Ascending aorta (tissue), 2 donors: ENCODE measurements around the gene CDK5RAP1. TPM values are rescaled to one million over a fixed set of nuclear protein-coding genes. Genes with fewer than 3 reads are reported as not detected.
"Not testable (repeated sequence)": the region's sequence is repeated elsewhere in the genome, so short reads cannot be mapped to it uniquely, and the experiment has no call there.

Experiments used
- DNase-seq, 2 donors: peaks; one replicate each; pipeline ENCODE4 v3.0.0-alpha.2; 2019; ENCODE audit warnings: low spot score in 2 of 2
- H3K27ac ChIP-seq, 2 donors: fragments of 200-600 bp; sonication (generic); one replicate each; pipeline ENCODE4 v1.5.1; 2016 to 2017; ENCODE audit warnings: mild to moderate bottlenecking in 1 of 2
- H3K27me3 ChIP-seq: fragments of 200-600 bp; sonication (generic); one replicate; pipeline ENCODE4 v1.5.1; 2017
- H3K36me3 ChIP-seq, 2 donors: fragments of 200-600 bp; sonication (generic); one replicate each; pipeline ENCODE4 v1.5.1; 2016
- H3K4me1 ChIP-seq, 2 donors: fragments of 200-600 bp; sonication (generic); one replicate each; pipeline ENCODE4 v1.5.1; 2016 to 2017; ENCODE audit warnings: mild to moderate bottlenecking in 1 of 2
- H3K4me3 ChIP-seq, 2 donors: fragments of 200-600 bp; sonication (generic); one replicate each; pipeline ENCODE4 v1.5.1; 2016 to 2017; ENCODE audit warnings: mild to moderate bottlenecking in 1 of 2
- H3K9me3 ChIP-seq, 2 donors: fragments of 200-600 bp; sonication (generic); one replicate each; pipeline ENCODE4 v1.5.1; 2016
- intact Hi-C: fragments of 100-400 bp; cut with DNase I; formaldehyde crosslinking; loops from one replicate; pipeline ENCODE4 v1.15.1; 2023
- total RNA-seq: library from RNA; depleted of rRNA; stranded (reverse); fragments of >200 nt; gene quantifications from one replicate; pipeline ENCODE4 v1.1.0, GENCODE V29; 2016
- TF ChIP-seq, protein P1 (sequence below), 3 experiments: fragments of 200-600 bp in 2 of 3; fragments of 450-650 bp in 1 of 3; sonication (generic) in 2 of 3; IDR thresholded peaks; one replicate each; pipeline ENCODE4 v1.5.1; 2016 to 2019; ENCODE audit warnings: antibody characterized with exemption in 3 of 3, mild to moderate bottlenecking in 1 of 3, moderate library complexity in 1 of 3

Gene CDK5RAP1
- total RNA-seq, 1 donor from 2014 or later, result 42.8 TPM

- TF ChIP-seq, protein P1, sequence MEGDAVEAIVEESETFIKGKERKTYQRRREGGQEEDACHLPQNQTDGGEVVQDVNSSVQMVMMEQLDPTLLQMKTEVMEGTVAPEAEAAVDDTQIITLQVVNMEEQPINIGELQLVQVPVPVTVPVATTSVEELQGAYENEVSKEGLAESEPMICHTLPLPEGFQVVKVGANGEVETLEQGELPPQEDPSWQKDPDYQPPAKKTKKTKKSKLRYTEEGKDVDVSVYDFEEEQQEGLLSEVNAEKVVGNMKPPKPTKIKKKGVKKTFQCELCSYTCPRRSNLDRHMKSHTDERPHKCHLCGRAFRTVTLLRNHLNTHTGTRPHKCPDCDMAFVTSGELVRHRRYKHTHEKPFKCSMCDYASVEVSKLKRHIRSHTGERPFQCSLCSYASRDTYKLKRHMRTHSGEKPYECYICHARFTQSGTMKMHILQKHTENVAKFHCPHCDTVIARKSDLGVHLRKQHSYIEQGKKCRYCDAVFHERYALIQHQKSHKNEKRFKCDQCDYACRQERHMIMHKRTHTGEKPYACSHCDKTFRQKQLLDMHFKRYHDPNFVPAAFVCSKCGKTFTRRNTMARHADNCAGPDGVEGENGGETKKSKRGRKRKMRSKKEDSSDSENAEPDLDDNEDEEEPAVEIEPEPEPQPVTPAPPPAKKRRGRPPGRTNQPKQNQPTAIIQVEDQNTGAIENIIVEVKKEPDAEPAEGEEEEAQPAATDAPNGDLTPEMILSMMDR (IDR thresholded peaks at IDR 0.05), result no peak
- peak; percentile 87 to 97 for DNase-seq
- no peaks in the 10 kb centered on the region for H3K9me3 ChIP-seq
- peak within 1 kb of the TSS; percentile 78 to 85 for H3K4me3 ChIP-seq
- no peaks in the 10 kb centered on the region for H3K27me3 ChIP-seq
- peak within 1 kb of the TSS; percentile 85 to 91 for H3K27ac ChIP-seq
- intact Hi-C loops, result loop anchor here (1.0 to 10.0 kb wide), 5 partner anchors 20 to 671 kb away; partner anchors contain the start of genes ACTL10, CDK5RAP1 and EIF2S2
- H3K4me1 ChIP-seq, result peaks cover 9 to 23% of the 10 kb centered on the region in 2 donors
- no peaks in the 10 kb centered on the region for H3K36me3 ChIP-seq
These were observed 42.4 kb upstream of the CDK5RAP1 start, which contains the start of gene SNTA1 for GRCh38 chr20:33443512-33444239. Gene SNTA1, minus strand, starts transcription at chr20:33443763. Its CDS starts 143 bp downstream, at chr20:33443620.

- Histone ChIP-seq H3K27ac (peak overlapping the region; percentile 85 to 91), H3K36me3 (no peaks in the 10 kb centered on the region), H3K4me3 (peak overlapping the region; percentile 78 to 85), H3K27me3 (no peaks in the 10 kb centered on the region), H3K9me3 (no peaks in the 10 kb centered on the region), H3K4me1 (peaks cover 9 to 23% of the 10 kb centered on the region in 2 donors)
- TF ChIP-seq, protein P1 (IDR thresholded peaks at IDR 0.05), result peak in 1 of 3 experiments; percentile 8
- peak in 1 of 2 donors; percentile 71 for DNase-seq
- intact Hi-C loops, result loop anchor here (1.0 to 10.0 kb wide), 5 partner anchors 20 to 672 kb away; partner anchors contain the start of genes ACTL10, CDK5RAP1 and EIF2S2
These were observed 41.7 kb upstream of the CDK5RAP1 start for GRCh38 chr20:33443006-33443511.

GRCh38 chr20:33442136-33443005 lies 41.1 kb upstream of the CDK5RAP1 start:
- Histone ChIP-seq H3K4me1 (peaks cover 14 to 29% of the 10 kb centered on the region in 2 donors), H3K27me3 (no peaks in the 10 kb centered on the region), H3K36me3 (no peaks in the 10 kb centered on the region), H3K27ac (peak overlapping the region; percentile 85 to 91), H3K9me3 (no peaks in the 10 kb centered on the region), H3K4me3 (peak overlapping the region; percentile 78 to 85)
- intact Hi-C loops, result loop anchor here (1.0 to 10.0 kb wide), 5 partner anchors 19 to 672 kb away; partner anchors contain the start of genes ACTL10, CDK5RAP1 and EIF2S2
- TF ChIP-seq, protein P1 (IDR thresholded peaks at IDR 0.05), result no peak
- no peak for DNase-seq

DNA sequence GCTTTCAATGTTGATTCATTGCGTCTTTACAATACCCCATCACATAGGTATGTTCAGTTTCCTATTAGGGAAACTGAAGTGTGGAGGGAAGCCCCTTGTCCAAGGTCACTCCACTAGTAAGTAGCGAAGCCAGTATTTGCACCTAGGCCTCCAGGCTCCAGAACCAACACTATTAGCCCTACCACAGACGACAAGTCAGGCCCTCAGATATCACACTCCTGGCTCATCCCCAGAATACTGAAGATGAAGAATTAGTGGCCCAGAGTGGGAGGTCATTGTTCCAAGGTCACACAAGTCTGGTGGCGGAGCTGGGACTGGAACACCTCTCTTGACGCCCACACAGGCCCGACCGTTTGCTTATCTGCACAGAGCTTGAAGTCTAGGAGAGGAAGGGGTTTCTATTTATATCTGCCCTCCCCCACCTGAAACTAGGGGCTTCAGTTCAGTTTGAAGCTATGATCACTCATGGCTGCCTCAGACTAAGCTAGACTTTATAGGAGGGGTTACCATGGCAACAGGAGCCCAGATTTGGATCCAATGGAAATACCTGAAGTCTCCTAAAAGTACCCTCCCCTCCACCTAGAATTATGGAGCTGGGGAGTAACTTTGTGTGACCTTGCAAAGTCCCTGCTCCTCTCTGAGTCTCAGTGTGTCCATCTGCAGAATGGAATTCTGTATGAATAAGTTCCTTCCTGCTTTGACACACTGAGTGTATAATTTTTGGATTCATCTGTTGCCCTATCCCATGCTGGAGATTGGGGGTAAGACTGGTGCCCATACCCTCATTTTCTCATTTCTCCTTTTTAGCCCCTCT lies 40.0 kb upstream of the CDK5RAP1 start:
- Histone ChIP-seq H3K9me3 (no peaks in the 10 kb centered on the region), H3K4me1 (peaks cover 14 to 33% of the 10 kb centered on the region in 2 donors), H3K4me3 (no peak overlapping the region), H3K27me3 (no peaks in the 10 kb centered on the region), H3K36me3 (no peaks in the 10 kb centered on the region), H3K27ac (peak overlapping the region; percentile 85 to 91)
- no peak for DNase-seq
- TF ChIP-seq, protein P1 (IDR thresholded peaks at IDR 0.05), result no peak
- intact Hi-C loops, result loop anchor here (5.0 to 10.0 kb wide), 4 partner anchors 39 to 673 kb away; partner anchors contain the start of genes ACTL10, CDK5RAP1 and EIF2S2

DNA sequence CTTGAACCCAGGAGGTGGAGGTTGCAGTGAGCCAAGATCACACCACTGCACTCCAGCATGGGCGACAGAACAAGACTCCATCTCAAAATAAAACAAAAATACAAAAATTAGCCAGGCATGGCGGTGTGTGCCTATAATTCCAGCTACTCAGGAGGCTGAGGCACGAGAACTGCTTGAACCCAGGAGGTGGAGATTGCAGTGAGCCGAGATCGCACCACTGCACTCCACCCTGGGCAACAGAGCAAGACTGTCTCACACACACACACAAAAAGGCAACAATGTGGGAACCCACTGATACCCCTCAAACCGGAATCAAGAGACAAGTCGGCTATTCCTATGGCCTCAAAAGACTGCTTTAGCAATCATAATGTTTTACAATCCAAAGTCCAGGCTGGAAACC lies 39.2 kb upstream of the CDK5RAP1 start:
- H3K27me3 ChIP-seq, H3K36me3 ChIP-seq, DNase-seq, H3K9me3 ChIP-seq, H3K4me3 ChIP-seq: not testable (repeated sequence)
- intact Hi-C loops, result loop anchor here (5.0 to 10.0 kb wide), 4 partner anchors 38 to 674 kb away; partner anchors contain the start of genes ACTL10, CDK5RAP1 and EIF2S2
- Histone ChIP-seq H3K27ac (peak overlapping the region; percentile 85 to 91), H3K4me1 (peaks cover 14 to 33% of the 10 kb centered on the region in 2 donors)
